Mammary epithelial cell (primary cell): ENCODE results near the gene UBLCP1.

Source experiments
- EZH2 ChIP-seq: IDR thresholded peaks from 2 replicates; pipeline ENCODE4 v1.6.1; 2012; ENCODE audit warnings: low read length, inconsistent platforms, borderline replicate concordance
- TF ChIP-seq, protein P1 (sequence below), 2 donors: IDR thresholded peaks in 1 of 2; conservative IDR thresholded peaks in 1 of 2; 2 replicates each; pipeline ENCODE4 v1.5.1; 2011 to 2012; ENCODE audit warnings: inconsistent platforms in 2 of 2, low read length in 2 of 2, mild to moderate bottlenecking in 2 of 2, control low read depth in 1 of 2, low read depth in 1 of 2; ENCODE audit not compliant: insufficient read depth in 1 of 2; ENCODE audit errors: extremely low read depth in 1 of 2

DNA sequence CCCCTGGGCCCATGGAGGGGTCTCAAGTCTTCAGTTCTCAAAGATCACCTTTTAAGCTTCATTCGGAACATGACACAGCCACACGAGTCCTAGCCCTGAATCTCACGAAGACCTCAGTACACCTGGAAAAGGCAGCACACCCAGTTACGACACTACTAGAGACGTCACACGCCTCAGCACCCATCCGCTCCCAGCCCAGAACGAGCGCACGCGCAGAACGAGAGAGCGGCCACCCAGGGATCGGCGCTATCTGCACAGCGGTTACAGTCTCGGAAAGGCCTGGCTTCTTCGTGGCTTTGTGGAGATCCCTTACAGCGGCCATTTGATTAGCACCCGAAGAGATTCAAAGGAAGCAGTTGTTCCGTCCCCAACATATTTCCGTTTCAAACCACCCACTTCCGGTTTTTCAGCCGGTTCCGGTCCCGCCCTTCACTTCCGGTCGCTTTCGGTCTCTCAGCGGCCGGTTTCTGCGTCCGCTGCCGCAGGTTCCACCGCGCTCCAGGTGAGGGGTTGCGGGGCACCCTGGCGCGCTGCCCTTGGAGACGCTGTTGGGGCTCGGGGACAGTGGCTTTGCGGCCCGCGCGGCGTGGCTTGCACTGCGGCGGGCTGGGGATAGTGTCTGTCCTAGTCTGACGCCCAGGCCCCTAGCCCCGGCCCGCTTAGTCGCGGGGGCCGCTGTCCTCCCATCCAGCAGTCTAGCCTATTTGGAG lies at the start of gene UBLCP1:
- TF ChIP-seq, protein P1, sequence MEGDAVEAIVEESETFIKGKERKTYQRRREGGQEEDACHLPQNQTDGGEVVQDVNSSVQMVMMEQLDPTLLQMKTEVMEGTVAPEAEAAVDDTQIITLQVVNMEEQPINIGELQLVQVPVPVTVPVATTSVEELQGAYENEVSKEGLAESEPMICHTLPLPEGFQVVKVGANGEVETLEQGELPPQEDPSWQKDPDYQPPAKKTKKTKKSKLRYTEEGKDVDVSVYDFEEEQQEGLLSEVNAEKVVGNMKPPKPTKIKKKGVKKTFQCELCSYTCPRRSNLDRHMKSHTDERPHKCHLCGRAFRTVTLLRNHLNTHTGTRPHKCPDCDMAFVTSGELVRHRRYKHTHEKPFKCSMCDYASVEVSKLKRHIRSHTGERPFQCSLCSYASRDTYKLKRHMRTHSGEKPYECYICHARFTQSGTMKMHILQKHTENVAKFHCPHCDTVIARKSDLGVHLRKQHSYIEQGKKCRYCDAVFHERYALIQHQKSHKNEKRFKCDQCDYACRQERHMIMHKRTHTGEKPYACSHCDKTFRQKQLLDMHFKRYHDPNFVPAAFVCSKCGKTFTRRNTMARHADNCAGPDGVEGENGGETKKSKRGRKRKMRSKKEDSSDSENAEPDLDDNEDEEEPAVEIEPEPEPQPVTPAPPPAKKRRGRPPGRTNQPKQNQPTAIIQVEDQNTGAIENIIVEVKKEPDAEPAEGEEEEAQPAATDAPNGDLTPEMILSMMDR (conservative IDR thresholded peaks at IDR 0.05 in 1 of 2, IDR thresholded peaks at IDR 0.05 in 1 of 2; ENCODE audit: extremely low read depth in 1 of 2, insufficient read depth in 1 of 2, low read depth in 1 of 2, low read length in 2 of 2) = no peak
- TF ChIP-seq EZH2 = no peak
